NCI-H187 (cell line): ENCODE results near the gene CRYBG2.
"Not testable (repeated sequence)": the region's sequence is repeated elsewhere in the genome, so short reads cannot be mapped to it uniquely, and the experiment has no call there.

ENCODE experiments used
- DNase-seq, 2 experiments: peaks; one replicate each; lab custom pipeline; 2025; lab: John Stamatoyannopoulos, UW

CRYBG2 gene

GRCh38 chr1:26353976-26354820, at the start of gene CRYBG2:
TSS of gene CRYBG2 (minus strand) at chr1:26354130. CDS start at chr1:26346657, 7,473 bp downstream.
- DNase-seq = no peak

- DNase-seq = no peak
Measured at GRCh38 chr1:26403656-26404055, 49.7 kb upstream of the CRYBG2 start.

GRCh38 chr1:26401891-26402290, 48.0 kb upstream of the CRYBG2 start:
- no peak for DNase-seq

- DNase-seq = no peak
Measured at GRCh38 chr1:26399034-26399433, 45.1 kb upstream of the CRYBG2 start.

- no peak for DNase-seq
Measured at GRCh38 chr1:26395754-26396153, 41.8 kb upstream of the CRYBG2 start.

- no peak for DNase-seq
Measured at GRCh38 chr1:26391450-26391849, 37.5 kb upstream of the CRYBG2 start.

- no peak for DNase-seq
Measured at GRCh38 chr1:26389604-26390247, 35.8 kb upstream of the CRYBG2 start.

- DNase-seq = no peak
Measured at GRCh38 chr1:26388791-26389445, 35.0 kb upstream of the CRYBG2 start.

- no peak for DNase-seq
Measured at GRCh38 chr1:26387447-26387846, 33.5 kb upstream of the CRYBG2 start.

GRCh38 chr1:26385063-26385462, 31.1 kb upstream of the CRYBG2 start:
- not testable (repeated sequence) for DNase-seq

GRCh38 chr1:26384076-26384475, 30.1 kb upstream of the CRYBG2 start:
- no peak for DNase-seq

GRCh38 chr1:26378879-26379251, 24.9 kb upstream of the CRYBG2 start:
- no peak for DNase-seq

- no peak for DNase-seq
Measured at GRCh38 chr1:26378088-26378878, 24.4 kb upstream of the CRYBG2 start.

- DNase-seq = no peak
Measured at GRCh38 chr1:26376050-26376449, 22.1 kb upstream of the CRYBG2 start.

- no peak for DNase-seq
Measured at GRCh38 chr1:26375081-26375480, 21.2 kb upstream of the CRYBG2 start.

GRCh38 chr1:26374361-26374760, 20.4 kb upstream of the CRYBG2 start:
- DNase-seq = not testable (repeated sequence)

- DNase-seq = no peak
Measured at GRCh38 chr1:26373789-26374188, 19.9 kb upstream of the CRYBG2 start.

GRCh38 chr1:26373281-26373680, 19.4 kb upstream of the CRYBG2 start:
- no peak for DNase-seq

- DNase-seq = not testable (repeated sequence)
Measured at GRCh38 chr1:26372611-26373010, 18.7 kb upstream of the CRYBG2 start, which contains the start of gene ZNF683. TSS of gene ZNF683 (minus strand) at chr1:26372750. CDS start at chr1:26368571, 4,179 bp downstream.

GRCh38 chr1:26372039-26372438, 18.1 kb upstream of the CRYBG2 start:
- no peak for DNase-seq

- no peak for DNase-seq
Measured at GRCh38 chr1:26370591-26371382, 16.9 kb upstream of the CRYBG2 start.
